Loucy (cell line): ENCODE data around the gene ERP44.
A peak's percentile ranks its signal among the peaks of the same experiment; 100 is the strongest.

Experiments
- H2AFZ ChIP-seq: fragments of 200-600 bp; sonication (generic); 2 replicates; pipeline ENCODE4 v1.6.0; 2016; ENCODE audit warnings: antibody characterized with exemption, mild to moderate bottlenecking, low read length, moderate library complexity
- H3F3A ChIP-seq: fragments of 200-600 bp; 2 replicates; pipeline ENCODE4 v1.6.0; 2016; ENCODE audit warnings: antibody characterized with exemption, low read depth, mild to moderate bottlenecking
- H3K27me3 ChIP-seq: fragments of 200-600 bp; sonication (generic); 2 replicates; pipeline ENCODE4 v1.6.1; 2014; ENCODE audit warnings: low read length, mild to moderate bottlenecking; ENCODE audit not compliant: insufficient read depth, poor library complexity, severe bottlenecking
- H3K36me3 ChIP-seq: fragments of 200-600 bp; sonication (generic); 2 replicates; pipeline ENCODE4 v1.6.1; 2016; ENCODE audit warnings: low read length; ENCODE audit not compliant: insufficient read depth
- H3K4me1 ChIP-seq: fragments of 200-600 bp; sonication (generic); 2 replicates; pipeline ENCODE4 v1.5.1; 2014; ENCODE audit warnings: low read length, mild to moderate bottlenecking; ENCODE audit not compliant: insufficient read depth, poor library complexity, severe bottlenecking
- H3K4me2 ChIP-seq: fragments of 200-600 bp; sonication (generic); 2 replicates; pipeline ENCODE4 v1.6.0; 2014; ENCODE audit warnings: antibody characterized with exemption, low read length, low read depth, mild to moderate bottlenecking; ENCODE audit not compliant: poor library complexity, severe bottlenecking
- H3K4me3 ChIP-seq: fragments of 200-600 bp; sonication (generic); 2 replicates; pipeline ENCODE4 v1.5.1; 2014; ENCODE audit warnings: low read length, mild to moderate bottlenecking, mixed read lengths; ENCODE audit not compliant: poor library complexity, severe bottlenecking
- H3K79me2 ChIP-seq: fragments of 200-600 bp; sonication (generic); 2 replicates; pipeline ENCODE4 v1.6.1; 2014; ENCODE audit warnings: low read length; ENCODE audit not compliant: insufficient read depth
- H3K9ac ChIP-seq: fragments of 200-600 bp; sonication (generic); 2 replicates; pipeline ENCODE4 v1.6.0; 2014; ENCODE audit warnings: mild to moderate bottlenecking, low read depth, low read length, moderate library complexity; ENCODE audit not compliant: poor library complexity, severe bottlenecking
- H3K9me2 ChIP-seq: fragments of 200-600 bp; sonication (generic); replicated peaks from 2 replicates; pipeline ENCODE4 v1.6.1; 2016; ENCODE audit warnings: low read depth, low read length, mixed read lengths
- H3K9me3 ChIP-seq: fragments of 200-600 bp; sonication (generic); 2 replicates; pipeline ENCODE4 v1.6.1; 2014; ENCODE audit warnings: mild to moderate bottlenecking, antibody characterized with exemption, low read length, low read depth; ENCODE audit not compliant: insufficient read depth
- H4K20me1 ChIP-seq: fragments of 200-600 bp; sonication (generic); 2 replicates; pipeline ENCODE4 v1.6.0; 2014; ENCODE audit warnings: antibody characterized with exemption, low read length, mild to moderate bottlenecking; ENCODE audit not compliant: insufficient read depth, poor library complexity, severe bottlenecking
- EZH2phosphoT487 ChIP-seq: fragments of 200-600 bp; IDR thresholded peaks from 2 replicates; pipeline ENCODE4 v1.6.1; 2018; ENCODE audit warnings: antibody characterized with exemption, mild to moderate bottlenecking, moderate library complexity, borderline replicate concordance
- TF ChIP-seq, protein P1 (sequence below): fragments of 200-600 bp; sonication (generic); conservative IDR thresholded peaks from 2 replicates; pipeline ENCODE4 v1.5.1; 2014; ENCODE audit warnings: mild to moderate bottlenecking, antibody characterized with exemption, low read length

The ERP44 gene

DNA sequence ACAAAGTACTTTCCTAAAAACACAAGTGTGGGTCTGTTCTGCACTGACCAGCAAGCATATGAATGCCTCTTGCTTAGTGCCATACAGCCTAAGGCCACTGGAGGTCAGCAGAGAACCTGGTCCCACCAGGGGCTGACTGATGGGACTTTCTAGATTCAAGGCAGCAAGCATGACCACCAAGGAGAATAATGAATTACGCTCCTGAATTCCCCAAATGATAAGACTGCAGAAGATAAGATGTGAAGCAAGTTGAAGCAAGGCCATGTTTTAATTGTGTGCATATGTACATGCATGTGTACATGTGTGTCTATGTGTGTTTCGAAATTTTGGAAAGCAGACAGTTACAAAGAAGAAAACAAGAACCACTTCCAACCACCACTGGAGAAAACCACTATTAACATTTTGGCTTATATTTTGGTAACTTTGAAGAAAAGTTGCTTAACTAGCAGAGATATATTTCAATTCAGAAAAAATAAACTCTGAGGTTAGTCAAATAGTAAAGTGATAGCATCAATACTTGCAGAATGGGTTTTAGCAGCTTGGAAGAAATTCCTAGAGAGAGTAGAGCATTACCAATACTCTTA, 70.5 kb downstream of the ERP44 start:
- no peak overlapping the region for H3K4me2 ChIP-seq
- H3K9ac ChIP-seq, result no peak overlapping the region
- TF ChIP-seq EZH2phosphoT487, result no peak
- TF ChIP-seq, protein P1, sequence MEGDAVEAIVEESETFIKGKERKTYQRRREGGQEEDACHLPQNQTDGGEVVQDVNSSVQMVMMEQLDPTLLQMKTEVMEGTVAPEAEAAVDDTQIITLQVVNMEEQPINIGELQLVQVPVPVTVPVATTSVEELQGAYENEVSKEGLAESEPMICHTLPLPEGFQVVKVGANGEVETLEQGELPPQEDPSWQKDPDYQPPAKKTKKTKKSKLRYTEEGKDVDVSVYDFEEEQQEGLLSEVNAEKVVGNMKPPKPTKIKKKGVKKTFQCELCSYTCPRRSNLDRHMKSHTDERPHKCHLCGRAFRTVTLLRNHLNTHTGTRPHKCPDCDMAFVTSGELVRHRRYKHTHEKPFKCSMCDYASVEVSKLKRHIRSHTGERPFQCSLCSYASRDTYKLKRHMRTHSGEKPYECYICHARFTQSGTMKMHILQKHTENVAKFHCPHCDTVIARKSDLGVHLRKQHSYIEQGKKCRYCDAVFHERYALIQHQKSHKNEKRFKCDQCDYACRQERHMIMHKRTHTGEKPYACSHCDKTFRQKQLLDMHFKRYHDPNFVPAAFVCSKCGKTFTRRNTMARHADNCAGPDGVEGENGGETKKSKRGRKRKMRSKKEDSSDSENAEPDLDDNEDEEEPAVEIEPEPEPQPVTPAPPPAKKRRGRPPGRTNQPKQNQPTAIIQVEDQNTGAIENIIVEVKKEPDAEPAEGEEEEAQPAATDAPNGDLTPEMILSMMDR, result peak; percentile 97
- H3K36me3 ChIP-seq, result peaks cover 23% of the 10 kb centered on the region
- H3K79me2 ChIP-seq, result peaks cover 3% of the 10 kb centered on the region; the same call in 1 of the 2 replicates
- no peak overlapping the region for H3K4me3 ChIP-seq
- H3K9me3 ChIP-seq, result peaks cover 8% of the 10 kb centered on the region; the same call in 1 of the 2 replicates
- H3K4me1 ChIP-seq, result no peaks in the 10 kb centered on the region
- no peak overlapping the region for H2AFZ ChIP-seq
- H4K20me1 ChIP-seq, result no peaks in the 10 kb centered on the region
- H3K9me2 ChIP-seq, result no peaks in the 10 kb centered on the region
- no peaks in the 10 kb centered on the region for H3K27me3 ChIP-seq
- no peaks in the 10 kb centered on the region for H3F3A ChIP-seq

DNA sequence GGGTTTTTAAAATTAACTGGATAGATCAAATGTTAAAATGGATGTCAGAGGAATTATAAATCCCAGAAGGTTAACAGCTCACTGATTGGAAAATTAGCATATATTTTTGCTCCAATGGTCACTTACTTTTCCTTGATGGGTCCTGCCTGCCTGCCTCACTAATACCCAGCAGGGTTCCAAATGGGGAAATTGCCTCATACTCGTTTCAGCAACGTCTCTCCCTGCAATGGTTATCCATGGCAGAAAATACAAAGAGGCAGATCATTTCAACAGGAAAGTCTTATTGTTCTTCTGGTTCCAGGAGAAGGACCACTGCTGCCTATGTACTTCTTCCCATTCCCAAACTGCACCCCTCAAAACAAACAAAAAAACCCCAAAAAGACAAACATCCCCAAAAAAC, 71.3 kb downstream of the ERP44 start:
- Histone ChIP-seq H3K4me2 (no peak overlapping the region), H3K9me2 (no peaks in the 10 kb centered on the region), H3K36me3 (peaks cover 16% of the 10 kb centered on the region; the same call in 1 of the 2 replicates), H2AFZ (no peak overlapping the region), H3K9me3 (peaks cover under 1% of the 10 kb centered on the region; the same call in 1 of the 2 replicates), H3K4me1 (no peaks in the 10 kb centered on the region), H3K79me2 (peaks cover 3% of the 10 kb centered on the region; the same call in 1 of the 2 replicates), H3F3A (no peaks in the 10 kb centered on the region), H3K9ac (no peak overlapping the region), H4K20me1 (no peaks in the 10 kb centered on the region), H3K4me3 (no peak overlapping the region), H3K27me3 (no peaks in the 10 kb centered on the region)
- TF ChIP-seq EZH2phosphoT487, result no peak
- TF ChIP-seq, protein P1, result no peak

DNA sequence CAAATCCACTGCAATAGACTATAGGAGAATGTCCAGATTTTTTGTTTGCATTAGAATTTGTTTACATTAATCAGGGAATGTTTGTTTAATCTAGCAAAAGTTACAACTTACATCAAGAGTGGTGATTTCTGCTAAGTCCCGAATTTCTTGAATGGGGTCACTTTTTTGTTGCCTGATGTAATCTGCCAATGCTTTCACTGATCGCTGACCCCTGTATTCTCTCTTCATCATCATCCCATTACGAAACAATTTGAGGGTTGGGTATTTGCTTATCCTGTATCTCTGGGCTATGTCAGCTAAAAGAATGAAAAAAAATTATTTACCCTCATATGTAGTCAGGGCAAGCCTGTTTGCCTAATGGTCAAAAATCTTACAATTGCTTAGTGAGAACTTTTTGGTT, 76.9 kb downstream of the ERP44 start:
- Histone ChIP-seq H3K9ac (no peak overlapping the region), H3K36me3 (peaks cover 47% of the 10 kb centered on the region; the same call in 1 of the 2 replicates), H3K79me2 (no peaks in the 10 kb centered on the region; the same call in 1 of the 2 replicates), H3F3A (no peaks in the 10 kb centered on the region), H3K4me3 (no peak overlapping the region), H3K4me1 (no peaks in the 10 kb centered on the region), H2AFZ (no peak overlapping the region), H3K4me2 (no peak overlapping the region), H3K9me2 (no peaks in the 10 kb centered on the region), H3K9me3 (no peaks in the 10 kb centered on the region), H4K20me1 (no peaks in the 10 kb centered on the region), H3K27me3 (no peaks in the 10 kb centered on the region)
- TF ChIP-seq, protein P1, result no peak
- no peak for TF ChIP-seq EZH2phosphoT487
